ENCODE data around the gene BMI1. TPM values are rescaled to one million over a fixed set of nuclear protein-coding genes. Genes with fewer than 3 reads are reported as not detected.

BMI1 gene
- total and polyA plus RNA-seq, 2 experiments from 2014 or later = 25.5 to 59.8 TPM

GRCh38 chr10:22368981-22369380, 48.1 kb downstream of the BMI1 start:
- H3K27me3 ChIP-seq = no peaks in the 10 kb centered on the region
- H3K4me2 ChIP-seq = no peak overlapping the region
- TF ChIP-seq CTCF (IDR thresholded peaks at IDR 0.05; ENCODE audit: poor library complexity) = no peak
- TF ChIP-seq EZH2 (IDR thresholded peaks at IDR 0.05; ENCODE audit: borderline replicate concordance) = no peak
- TF ChIP-seq EZH2phosphoT487 (IDR thresholded peaks at IDR 0.05; ENCODE audit: low read depth, severe bottlenecking, unreplicated experiment) = no peak
- no peak overlapping the region for H3K27ac ChIP-seq
- 73% methylated on average over 2 of the region's 2 CpGs for WGBS (ENCODE audit: low lambda C conversion rate, missing lambda C conversion rate)
- H2AFZ ChIP-seq = no peak overlapping the region
- DNase-seq (ENCODE audit: low spot score) = no peak
- H3K4me3 ChIP-seq = no peak overlapping the region
- H3K9me3 ChIP-seq (ENCODE audit: low read depth) = no peaks in the 10 kb centered on the region
- H4K20me1 ChIP-seq (ENCODE audit: insufficient read depth, poor library complexity, severe bottlenecking) = no peaks in the 10 kb centered on the region
- no peaks in the 10 kb centered on the region for H3K9me2 ChIP-seq (replicated peaks; ENCODE audit: insufficient read depth)
- no peaks in the 10 kb centered on the region for H3K36me3 ChIP-seq (replicated peaks; ENCODE audit: insufficient read depth, low read depth)
- no peaks in the 10 kb centered on the region for H3K79me2 ChIP-seq
- H3K4me1 ChIP-seq (ENCODE audit: insufficient read depth) = no peaks in the 10 kb centered on the region

- no peaks in the 10 kb centered on the region for H3K9me2 ChIP-seq (replicated peaks; ENCODE audit: insufficient read depth)
- H3K27ac ChIP-seq = no peak overlapping the region
- H3K27me3 ChIP-seq = no peaks in the 10 kb centered on the region
- 93% methylated on average over 5 of the region's 5 CpGs for WGBS (ENCODE audit: low lambda C conversion rate, missing lambda C conversion rate)
- no peak overlapping the region for H2AFZ ChIP-seq
- H3K4me2 ChIP-seq = no peak overlapping the region
- TF ChIP-seq EZH2 (IDR thresholded peaks at IDR 0.05; ENCODE audit: borderline replicate concordance) = no peak
- TF ChIP-seq CTCF (IDR thresholded peaks at IDR 0.05; ENCODE audit: poor library complexity) = no peak
- TF ChIP-seq EZH2phosphoT487 (IDR thresholded peaks at IDR 0.05; ENCODE audit: low read depth, severe bottlenecking, unreplicated experiment) = no peak
- no peaks in the 10 kb centered on the region for H4K20me1 ChIP-seq (ENCODE audit: insufficient read depth, poor library complexity, severe bottlenecking)
- H3K4me1 ChIP-seq (ENCODE audit: insufficient read depth) = no peaks in the 10 kb centered on the region
- H3K79me2 ChIP-seq = no peaks in the 10 kb centered on the region
- no peaks in the 10 kb centered on the region for H3K9me3 ChIP-seq (ENCODE audit: low read depth)
- no peaks in the 10 kb centered on the region for H3K36me3 ChIP-seq (replicated peaks; ENCODE audit: insufficient read depth, low read depth)
- H3K4me3 ChIP-seq = no peak overlapping the region
- no peak for DNase-seq (ENCODE audit: low spot score)
Measured at GRCh38 chr10:22369434-22370072, 48.7 kb downstream of the BMI1 start.

GRCh38 chr10:22370320-22370719, 49.4 kb downstream of the BMI1 start:
- H3K4me1 ChIP-seq (ENCODE audit: insufficient read depth) = no peaks in the 10 kb centered on the region
- TF ChIP-seq EZH2phosphoT487 (IDR thresholded peaks at IDR 0.05; ENCODE audit: low read depth, severe bottlenecking, unreplicated experiment) (no peak), EZH2 (IDR thresholded peaks at IDR 0.05; ENCODE audit: borderline replicate concordance) (no peak), CTCF (IDR thresholded peaks at IDR 0.05; ENCODE audit: poor library complexity) (no peak)
- H3K27me3 ChIP-seq = no peaks in the 10 kb centered on the region
- no peaks in the 10 kb centered on the region for H3K36me3 ChIP-seq (replicated peaks; ENCODE audit: insufficient read depth, low read depth)
- no peaks in the 10 kb centered on the region for H3K9me3 ChIP-seq (ENCODE audit: low read depth)
- H3K9me2 ChIP-seq (replicated peaks; ENCODE audit: insufficient read depth) = no peaks in the 10 kb centered on the region
- no peak overlapping the region for H3K4me2 ChIP-seq
- no peak overlapping the region for H2AFZ ChIP-seq
- H3K27ac ChIP-seq = no peak overlapping the region
- no peak for DNase-seq (ENCODE audit: low spot score)
- H3K4me3 ChIP-seq = no peak overlapping the region
- no peaks in the 10 kb centered on the region for H4K20me1 ChIP-seq (ENCODE audit: insufficient read depth, poor library complexity, severe bottlenecking)
- H3K79me2 ChIP-seq = no peaks in the 10 kb centered on the region
